GM18508 (cell line): Measurements from ENCODE around the gene PCNX2.

Experiments used
- ATAC-seq: cut with Tn5 transposase; IDR thresholded peaks from one replicate; pipeline ENCODE4 v1.9.1; 2021; ENCODE audit warnings: moderate number of reproducible peaks; ENCODE audit not compliant: insufficient read depth, unreplicated experiment

Gene PCNX2

DNA sequence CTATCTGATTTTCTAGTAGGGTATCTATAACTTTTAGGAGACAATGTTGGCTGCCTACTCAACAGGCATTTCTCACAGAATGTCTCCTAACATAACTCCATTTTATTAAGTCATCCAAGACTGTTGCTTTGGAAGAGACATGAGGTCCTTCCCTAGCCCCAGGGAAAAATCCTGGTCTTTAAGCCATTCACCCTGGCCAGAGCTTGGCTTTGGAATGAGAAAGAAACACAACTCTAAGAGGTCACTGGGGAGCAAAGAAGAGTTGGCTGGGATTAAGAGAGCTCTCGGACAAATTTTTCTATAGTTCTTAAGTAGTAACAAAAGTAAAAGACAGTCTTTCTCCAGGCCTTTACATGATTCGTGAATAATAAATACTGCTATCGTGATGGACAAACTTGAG, 57.9 kb downstream of the PCNX2 start:
- no peak for ATAC-seq

DNA sequence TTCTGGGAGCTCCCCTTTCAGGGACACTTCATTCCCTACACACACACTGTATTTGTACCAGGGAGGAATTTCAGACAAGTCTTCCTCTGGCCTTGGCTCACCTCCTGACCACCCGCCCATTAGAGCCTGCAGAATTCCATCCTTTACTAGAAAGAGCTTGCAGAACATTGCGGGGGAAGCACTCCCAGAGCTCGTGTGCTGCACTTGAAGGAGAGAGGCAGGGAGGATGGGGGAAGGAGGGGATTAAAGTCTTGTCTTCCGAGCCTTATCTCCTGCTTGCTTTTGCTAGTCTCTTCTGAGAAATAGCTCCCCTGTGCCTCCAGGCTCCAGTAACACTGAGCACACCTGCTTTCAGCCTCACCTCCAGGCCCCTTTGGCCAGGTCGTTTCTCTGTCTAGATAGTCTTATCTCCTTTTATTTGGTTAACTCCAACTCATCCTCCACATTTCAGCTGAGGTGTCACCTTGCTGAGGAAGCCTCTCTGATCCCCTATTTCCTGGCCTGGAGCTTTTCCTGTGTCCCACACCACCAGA, 62.0 kb downstream of the PCNX2 start:
- ATAC-seq: no peak

DNA sequence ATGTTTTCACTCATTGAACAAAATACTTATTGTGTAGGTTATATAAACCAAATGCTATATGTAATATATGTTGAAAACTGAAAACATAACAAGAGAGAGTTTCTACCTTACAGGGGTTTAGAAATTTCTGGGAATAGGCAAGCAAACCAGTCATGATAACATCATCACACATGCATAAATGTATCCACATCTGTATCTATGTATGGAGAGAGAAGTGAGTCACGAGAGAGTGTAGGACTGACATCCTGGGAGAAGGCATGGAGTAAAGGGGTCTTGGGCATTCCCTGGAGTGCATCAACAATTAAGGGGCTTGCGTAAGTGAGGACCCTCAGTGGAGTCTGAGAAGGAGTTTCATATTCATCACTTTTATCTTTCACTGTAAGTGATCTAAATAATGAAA, 65.5 kb downstream of the PCNX2 start:
- no peak for ATAC-seq

DNA sequence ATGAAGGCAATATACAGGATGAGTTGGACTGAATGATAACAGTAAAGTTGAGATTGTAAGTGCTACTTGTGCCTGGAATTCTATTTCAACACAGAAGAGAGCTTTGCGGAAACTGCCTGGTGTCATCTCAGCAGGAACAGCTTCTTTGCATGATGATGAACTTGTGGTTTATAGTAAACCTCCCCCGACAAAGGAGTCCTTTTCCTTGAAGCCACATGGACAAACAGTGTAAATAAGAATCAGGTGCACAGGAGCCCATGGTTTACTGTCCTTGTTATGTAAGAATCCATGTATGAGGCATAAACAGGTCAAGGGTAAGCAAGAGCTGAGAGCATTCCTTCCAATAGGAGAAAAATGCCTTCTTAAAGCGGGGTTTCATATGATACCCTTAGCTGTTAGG, 66.2 kb downstream of the PCNX2 start:
- no peak for ATAC-seq

DNA sequence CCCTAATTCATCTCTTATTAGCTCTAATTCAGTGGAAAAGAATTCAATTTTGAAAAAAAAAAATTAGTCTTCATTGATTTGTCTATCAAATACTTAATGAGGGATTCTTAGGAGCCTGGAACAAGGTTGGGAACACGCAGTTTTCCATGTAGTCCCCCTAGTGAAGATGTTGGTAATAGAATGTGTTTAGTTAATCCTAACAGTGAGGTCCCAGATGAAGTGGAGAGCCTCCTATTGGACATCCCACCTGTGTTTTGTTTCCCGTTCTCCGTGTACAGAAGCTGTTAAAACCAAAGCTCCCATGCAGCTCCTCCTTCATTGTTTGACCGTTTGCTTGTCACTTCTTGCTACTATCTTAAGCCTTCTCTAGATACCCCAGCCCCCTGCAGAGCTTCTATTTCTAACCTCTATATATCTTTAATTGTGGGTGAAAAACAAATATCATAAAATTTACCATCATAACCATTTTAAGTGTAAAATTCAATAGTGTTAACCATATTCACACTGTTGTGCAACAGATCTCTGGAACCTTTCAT, 67.5 kb downstream of the PCNX2 start:
- no peak for ATAC-seq

DNA sequence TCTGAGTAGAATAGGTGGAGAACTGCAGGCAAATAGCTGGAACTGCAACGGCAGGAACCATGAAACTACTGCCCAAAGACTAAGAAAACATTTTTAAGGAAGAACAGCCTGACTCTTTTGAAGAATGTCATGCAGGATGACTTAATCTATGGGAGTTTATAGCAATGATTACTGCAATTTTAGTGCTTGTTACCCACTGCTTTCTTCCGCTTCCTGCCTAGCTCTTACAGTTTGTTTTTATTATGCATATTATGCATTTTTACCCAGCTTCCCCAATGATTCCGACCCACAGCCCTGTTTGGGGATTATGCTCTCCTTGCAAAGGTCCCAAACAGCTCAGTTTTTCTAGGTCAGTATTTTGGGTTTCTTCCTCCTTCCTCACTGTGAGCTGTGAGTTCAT, 71.2 kb downstream of the PCNX2 start:
- ATAC-seq: no peak

DNA sequence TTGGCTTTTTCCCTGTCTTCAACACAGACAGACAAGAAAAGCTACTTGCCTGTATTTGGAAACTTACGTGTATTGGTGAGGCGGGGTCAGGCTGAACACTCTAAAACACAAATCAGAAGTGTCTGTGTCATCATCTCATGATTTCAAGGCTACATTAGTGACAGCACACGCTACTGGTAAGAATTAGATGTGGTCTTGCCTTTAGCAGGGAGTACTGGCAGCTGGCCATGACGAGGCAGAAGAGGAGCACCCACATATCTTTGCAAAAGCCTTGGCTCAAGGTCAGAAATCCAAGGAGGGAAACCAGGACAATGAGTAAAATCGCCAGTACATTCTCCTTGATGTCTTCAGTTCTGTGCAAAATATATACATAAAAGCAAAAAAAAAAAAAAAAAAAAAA, 77.7 kb downstream of the PCNX2 start:
- no peak for ATAC-seq

DNA sequence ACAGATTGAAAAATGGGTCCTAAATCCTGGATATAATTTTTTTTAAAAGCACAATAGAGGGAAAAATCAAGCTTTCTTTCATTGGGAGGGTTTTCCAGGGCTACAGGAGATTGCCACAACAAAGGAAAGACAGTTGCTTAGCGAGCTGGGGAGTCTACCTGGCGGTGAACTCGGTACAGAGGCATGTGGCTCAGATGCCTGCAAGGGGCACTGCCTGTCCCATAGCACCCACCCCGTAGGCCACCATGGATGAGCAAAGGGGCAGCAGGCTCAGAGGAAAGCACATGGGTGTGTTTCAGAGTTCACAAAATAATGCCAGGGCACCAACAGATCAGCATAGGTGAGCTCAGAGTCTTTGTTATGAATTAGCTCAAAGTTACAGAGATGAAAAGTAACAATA, 79.5 kb downstream of the PCNX2 start:
- no peak for ATAC-seq

DNA sequence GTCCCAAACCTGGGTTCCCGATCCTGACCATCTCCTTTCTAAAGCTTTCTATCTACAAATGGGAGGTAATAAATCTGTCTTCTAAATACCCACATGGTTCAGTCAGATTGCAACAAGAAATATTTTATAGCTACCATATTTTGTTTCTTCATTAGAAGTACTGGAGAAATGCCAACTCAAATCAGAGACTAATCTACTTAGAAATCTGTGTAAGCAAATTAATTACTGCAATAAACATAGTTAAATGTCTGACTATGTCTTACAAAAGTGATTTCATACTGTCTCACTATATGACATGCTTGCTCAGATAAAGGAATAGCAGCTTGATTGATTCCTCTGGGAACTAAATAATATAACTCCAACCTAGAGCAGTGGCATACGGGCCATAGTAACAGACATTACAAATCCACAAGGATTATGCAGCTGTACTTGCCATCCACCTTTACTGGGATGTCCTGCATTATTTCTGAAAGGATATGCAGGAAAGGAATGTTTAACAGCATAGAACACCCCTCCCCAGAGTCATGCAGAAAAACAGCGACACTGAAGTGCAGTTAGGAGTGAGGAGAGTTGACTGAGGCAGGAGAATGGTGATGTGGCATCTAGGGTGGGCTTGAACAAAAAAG, 80.3 kb downstream of the PCNX2 start:
- ATAC-seq: no peak

DNA sequence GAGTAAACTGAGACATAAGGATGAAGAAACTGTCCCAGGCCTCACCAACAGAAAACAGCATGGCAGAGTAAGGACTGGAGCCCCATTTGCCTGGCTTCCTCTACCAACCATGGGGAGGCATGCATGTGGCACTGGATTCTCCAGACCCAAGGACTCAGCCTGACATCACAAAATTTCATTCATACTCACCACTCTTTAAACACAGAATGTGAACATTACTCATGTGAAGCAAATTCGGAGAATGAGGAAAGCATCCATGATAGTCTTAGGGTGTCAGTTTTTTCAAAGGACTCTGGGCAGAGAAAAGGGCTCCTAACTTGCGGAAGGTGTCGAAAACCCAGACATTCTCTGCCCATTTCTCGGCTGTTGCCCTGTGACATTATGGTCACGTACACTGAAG, 83.9 kb downstream of the PCNX2 start:
- ATAC-seq: no peak

DNA sequence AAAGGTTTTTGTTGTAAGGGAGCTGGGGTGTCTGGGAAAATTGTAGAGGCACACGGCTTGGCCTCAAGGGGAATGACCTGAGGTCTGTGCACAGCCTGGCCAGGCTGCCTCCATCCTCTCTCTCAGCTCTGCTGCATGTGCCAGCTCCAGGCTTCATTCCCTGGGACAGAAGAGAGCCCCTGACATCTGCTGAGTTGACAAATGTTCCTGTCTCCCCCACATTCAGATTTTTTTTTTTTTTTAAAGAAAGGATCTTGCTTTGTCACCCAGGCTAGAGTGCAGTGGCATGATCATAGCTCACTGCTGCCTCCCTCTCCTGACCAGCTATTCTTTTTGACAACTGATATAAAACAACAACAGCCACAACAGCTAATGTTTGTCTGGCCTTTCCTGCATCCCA, 84.4 kb downstream of the PCNX2 start:
- no peak for ATAC-seq

DNA sequence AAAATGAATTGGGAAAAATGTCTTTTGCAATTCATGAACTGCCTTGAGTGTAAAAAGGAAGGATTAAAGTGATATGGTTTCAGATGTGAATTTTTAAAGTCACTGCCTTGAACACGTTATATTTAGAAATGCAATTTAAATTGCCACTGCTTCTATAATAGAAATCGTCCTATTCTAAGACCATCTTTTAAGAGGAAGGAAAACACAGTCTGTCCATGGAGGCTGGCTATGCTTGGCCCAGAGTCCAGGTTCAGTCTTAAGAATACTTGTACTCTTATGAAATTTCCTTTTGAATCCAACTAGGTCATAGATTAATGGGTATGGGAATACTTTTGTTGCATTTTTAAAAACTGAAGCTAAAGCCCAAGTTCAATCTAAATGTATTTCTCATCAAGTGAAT, 86.0 kb downstream of the PCNX2 start:
- ATAC-seq: no peak

DNA sequence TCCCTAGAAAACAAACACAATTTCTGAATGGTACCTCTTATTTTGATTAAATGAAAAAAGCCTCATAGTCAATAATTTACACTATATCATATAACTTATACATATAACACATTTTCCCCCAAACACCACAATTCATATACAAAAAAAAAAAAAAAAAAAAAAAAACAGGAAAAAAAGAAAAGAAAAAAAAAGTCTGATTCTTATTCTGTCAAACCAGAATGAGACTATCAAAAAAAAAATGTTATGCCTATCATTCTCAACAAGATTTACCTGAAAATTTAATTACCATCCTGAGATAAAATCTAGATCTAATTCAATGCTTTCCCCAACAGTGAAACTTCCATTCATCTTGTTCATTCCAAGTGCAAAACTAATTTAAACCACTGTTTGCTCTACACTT, 86.8 kb downstream of the PCNX2 start:
- ATAC-seq: no peak

DNA sequence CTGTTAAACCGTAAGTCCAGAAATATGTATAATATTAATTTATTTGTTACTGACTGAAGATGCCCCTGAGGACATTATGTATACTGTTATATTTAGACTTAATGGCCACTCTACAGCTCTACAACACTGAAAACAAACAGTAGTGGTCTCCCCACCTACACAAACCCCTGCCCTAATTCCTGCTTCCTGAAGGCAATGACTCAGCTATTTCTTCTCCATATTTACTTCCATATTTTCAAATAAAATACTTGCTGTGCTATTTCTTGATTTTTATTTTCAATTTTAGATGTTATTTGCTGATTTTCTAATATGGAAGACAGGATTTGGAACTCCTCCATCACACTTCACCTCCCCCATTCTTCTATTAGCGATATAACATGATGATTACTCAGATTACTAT, 97.6 kb downstream of the PCNX2 start:
- no peak for ATAC-seq

DNA sequence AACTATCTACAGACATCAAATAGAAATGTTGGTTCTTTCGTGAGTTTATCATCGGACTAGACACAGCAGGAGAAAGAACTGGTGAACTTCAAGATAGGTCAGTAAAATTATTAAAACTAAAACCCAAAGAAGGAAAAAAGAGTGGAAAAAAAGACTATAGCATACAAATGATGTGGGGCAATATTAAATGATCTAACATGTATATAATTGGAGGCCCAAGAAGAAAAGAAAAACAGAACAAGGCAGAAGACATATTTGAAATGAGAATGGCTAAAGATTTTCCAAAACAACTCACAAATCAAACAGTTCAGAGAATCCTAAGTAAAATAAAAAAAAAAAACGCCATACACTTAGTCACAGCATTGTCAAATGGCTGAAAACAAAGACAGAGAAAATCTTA, 101.8 kb downstream of the PCNX2 start:
- no peak for ATAC-seq

DNA sequence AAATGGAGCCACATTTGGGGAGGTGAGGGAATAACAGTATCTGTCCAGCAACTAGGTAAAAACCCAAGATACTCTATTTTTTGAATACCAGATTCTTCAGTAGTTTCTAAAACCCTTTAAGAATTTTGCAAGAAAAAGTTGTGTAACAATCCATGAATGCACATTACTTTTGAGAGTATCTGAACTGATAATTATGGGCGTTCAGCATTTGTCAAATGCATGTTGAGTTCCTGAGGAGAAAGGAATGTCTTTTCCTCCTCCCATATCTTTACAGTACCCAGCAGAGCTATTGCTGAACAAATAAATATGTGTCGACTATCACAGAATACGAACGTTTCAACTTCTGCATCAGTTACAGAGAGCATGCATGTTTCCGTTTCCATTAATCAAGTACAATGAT, 104.5 kb downstream of the PCNX2 start:
- no peak for ATAC-seq

DNA sequence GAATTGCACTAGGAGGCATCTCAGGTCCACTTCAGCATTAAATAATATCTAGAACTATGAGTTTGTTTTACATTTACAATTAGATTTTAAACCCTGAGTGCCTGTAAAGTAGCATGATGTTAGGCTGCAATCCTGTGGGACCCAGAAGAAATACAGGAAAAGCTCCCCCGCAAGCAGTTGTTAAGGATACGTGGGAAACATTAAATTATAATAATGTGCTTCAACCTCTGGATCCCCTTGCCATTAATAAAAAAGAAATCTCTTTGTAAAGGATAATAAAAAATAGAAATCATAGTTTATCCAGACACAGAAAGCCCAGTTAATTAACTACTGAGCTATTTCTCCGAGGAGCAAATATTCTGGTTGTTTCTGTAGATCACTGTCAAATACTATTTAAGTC, 106.0 kb downstream of the PCNX2 start:
- ATAC-seq: no peak

DNA sequence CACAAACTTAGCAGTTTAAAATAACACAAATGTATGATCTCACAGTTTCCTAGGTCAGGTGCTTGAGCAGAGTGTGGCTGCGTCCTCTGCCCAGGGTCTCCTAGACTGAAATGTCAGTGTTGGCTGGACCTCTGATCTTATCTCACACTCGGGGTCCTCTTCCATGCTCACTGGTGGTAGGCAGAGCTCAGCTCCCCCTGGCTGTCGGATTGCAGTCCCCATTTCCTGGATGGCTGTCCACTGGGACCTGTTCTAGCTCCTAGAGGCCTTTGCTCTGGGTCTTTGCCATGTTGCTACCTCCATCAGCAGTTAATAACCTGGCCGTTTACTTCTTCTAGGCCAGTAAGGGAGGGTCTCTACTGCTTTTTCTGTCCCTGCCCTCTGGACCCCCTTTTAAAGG, 107.5 kb downstream of the PCNX2 start:
- ATAC-seq: no peak

DNA sequence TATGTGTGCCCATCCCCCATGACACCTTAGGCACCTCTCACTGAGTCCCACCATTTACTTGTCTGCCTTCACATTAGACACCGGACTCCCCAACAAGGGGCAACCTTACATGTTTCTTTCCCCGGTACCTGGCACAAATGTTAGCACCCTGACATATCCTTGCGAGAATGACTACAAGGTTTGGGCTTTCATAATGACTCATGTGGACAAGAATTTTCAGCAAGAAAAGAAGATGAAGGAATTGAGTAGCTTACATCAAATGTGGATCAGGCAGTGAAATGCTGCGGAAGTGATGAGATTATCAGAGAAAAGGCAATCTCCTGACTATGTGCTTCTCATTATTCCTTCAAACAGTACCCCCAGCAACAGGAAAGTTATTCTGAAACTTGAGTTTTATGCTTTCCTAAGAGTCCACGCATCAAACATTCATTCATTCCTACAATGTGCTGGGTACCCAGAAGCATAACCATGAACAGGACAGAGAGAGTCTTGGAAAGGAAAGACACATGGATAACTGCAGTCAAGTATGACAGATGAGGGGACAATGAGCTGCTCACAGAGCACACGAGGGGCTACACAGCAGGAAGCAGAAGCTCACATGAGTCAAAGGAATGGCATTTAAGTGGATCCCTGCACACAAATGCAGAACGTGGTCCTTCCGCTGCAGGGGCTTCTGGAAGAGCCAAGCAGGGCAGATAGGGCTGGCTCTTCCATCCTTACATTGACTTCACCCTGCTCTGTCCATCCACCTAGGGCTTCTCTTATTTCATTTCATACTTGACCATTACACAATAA, 112.1 kb downstream of the PCNX2 start:
- no peak for ATAC-seq

DNA sequence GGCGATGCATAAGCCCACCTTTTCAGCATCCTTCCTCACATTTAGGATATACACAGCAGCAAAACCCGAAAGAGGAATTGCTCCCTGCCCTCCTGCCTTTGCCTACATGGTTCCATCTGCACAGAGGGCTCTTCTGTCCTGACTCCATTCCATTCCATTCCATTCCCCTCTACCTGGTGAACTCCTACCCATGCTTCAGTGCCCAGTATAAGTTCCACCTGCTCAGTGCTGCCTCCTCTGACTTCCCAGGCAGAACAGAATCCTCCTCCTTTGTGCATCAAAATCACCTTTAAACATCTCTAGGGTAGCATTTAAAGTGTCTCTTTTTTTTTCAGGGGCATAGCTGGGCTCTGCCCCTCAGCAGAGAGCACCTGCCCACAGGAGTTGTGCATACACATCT, 112.9 kb downstream of the PCNX2 start:
- no peak for ATAC-seq

DNA sequence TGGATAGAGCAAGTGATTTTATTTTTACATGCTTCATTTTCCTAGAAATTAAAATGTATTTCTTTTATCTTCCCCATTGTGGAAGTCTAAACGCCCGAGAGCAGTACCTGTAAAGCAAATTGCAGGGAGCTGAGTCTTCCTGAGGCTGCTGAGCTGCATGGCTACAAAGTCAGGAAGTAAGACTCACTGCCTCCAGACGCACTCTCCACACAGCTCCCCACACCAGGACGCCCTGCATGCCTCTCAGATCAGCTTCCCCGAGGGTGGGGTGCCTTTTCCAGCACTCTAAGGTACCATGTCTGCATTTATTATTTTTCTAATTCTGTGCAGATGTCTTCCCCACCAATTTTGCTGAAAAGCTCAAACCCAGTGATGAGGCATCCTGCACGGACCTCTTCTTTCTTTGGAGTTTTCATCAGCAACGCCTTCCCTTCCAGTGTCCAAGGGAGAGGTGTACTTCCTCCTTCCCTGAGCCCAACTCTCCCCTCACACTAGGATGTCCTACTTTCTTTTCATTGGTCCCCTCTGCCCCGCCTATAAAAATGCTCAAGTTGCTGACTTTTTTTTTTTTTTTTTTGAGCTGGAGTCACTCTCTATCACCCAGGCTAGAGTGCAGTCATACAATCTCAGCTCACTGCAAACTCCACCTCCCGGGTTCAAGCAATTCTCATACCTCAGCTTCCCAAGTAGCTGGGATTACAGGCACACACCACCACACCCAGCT, 114.7 kb downstream of the PCNX2 start:
- ATAC-seq: no peak
